MM.1S (cell line): ENCODE results near the gene CARMIL1.
"Not testable (repeated sequence)": the region's sequence is repeated elsewhere in the genome, so short reads cannot be mapped to it uniquely, and the experiment has no call there.

Experiments
- DNase-seq: peaks from one replicate; pipeline ENCODE4 v3.0.0-alpha.2; 2015
- H2AFZ ChIP-seq: fragments of 300-600 bp; sonication (generic); 2 replicates; pipeline ENCODE4 v1.6.0; 2016; ENCODE audit warnings: antibody characterized with exemption, low read length
- H3F3A ChIP-seq: fragments of 300-600 bp; sonication (generic); 2 replicates; pipeline ENCODE4 v1.6.1; 2016; ENCODE audit warnings: mild to moderate bottlenecking, antibody characterized with exemption, low read length, moderate library complexity, mixed read lengths; ENCODE audit not compliant: insufficient read depth
- H3K27ac ChIP-seq: fragments of 300-600 bp; sonication (generic); 2 replicates; pipeline ENCODE4 v1.5.1; 2016; ENCODE audit warnings: mild to moderate bottlenecking, low read length
- H3K27me3 ChIP-seq: fragments of 300-600 bp; sonication (generic); replicated peaks from 2 replicates; pipeline ENCODE4 v1.6.0; 2016; ENCODE audit warnings: low read length; ENCODE audit not compliant: insufficient read depth
- H3K36me3 ChIP-seq: fragments of 300-600 bp; sonication (generic); replicated peaks from 2 replicates; pipeline ENCODE4 v1.6.1; 2016; ENCODE audit warnings: mild to moderate bottlenecking, low read length, mixed read lengths; ENCODE audit not compliant: insufficient read depth
- H3K4me1 ChIP-seq: fragments of 300-600 bp; sonication (generic); 2 replicates; pipeline ENCODE4 v1.6.1; 2016; ENCODE audit warnings: low read length, mixed read lengths
- H3K4me2 ChIP-seq: fragments of 300-600 bp; sonication (generic); 2 replicates; pipeline ENCODE4 v1.6.0; 2016; ENCODE audit warnings: low read depth, low read length
- H3K4me3 ChIP-seq: fragments of 300-600 bp; sonication (generic); 2 replicates; pipeline ENCODE4 v1.5.1; 2016; ENCODE audit warnings: low read length, mixed read lengths
- H3K79me2 ChIP-seq: fragments of 300-600 bp; sonication (generic); 2 replicates; pipeline ENCODE4 v1.6.1; 2016; ENCODE audit warnings: mixed run types, low read length, mixed read lengths
- H3K9ac ChIP-seq: fragments of 300-600 bp; sonication (generic); 2 replicates; pipeline ENCODE4 v1.6.1; 2016; ENCODE audit warnings: low read length, mixed read lengths
- H3K9me2 ChIP-seq: fragments of 300-600 bp; sonication (generic); replicated peaks from 2 replicates; pipeline ENCODE4 v1.6.1; 2016; ENCODE audit warnings: mild to moderate bottlenecking, low read length, mixed read lengths; ENCODE audit not compliant: insufficient read depth
- H3K9me3 ChIP-seq: fragments of 300-600 bp; sonication (generic); replicated peaks from 2 replicates; pipeline ENCODE4 v1.6.1; 2016; ENCODE audit warnings: mild to moderate bottlenecking, low read length, mixed read lengths; ENCODE audit not compliant: insufficient read depth
- H4K20me1 ChIP-seq: fragments of 300-600 bp; sonication (generic); 2 replicates; pipeline ENCODE4 v1.6.1; 2016; ENCODE audit warnings: mild to moderate bottlenecking, low read length, moderate library complexity, mixed read lengths; ENCODE audit not compliant: insufficient read depth
- EZH2 ChIP-seq: fragments of 300-600 bp; sonication (generic); optimal IDR thresholded peaks from 2 replicates; pipeline ENCODE3; 2017; ENCODE audit warnings: low read depth, mild to moderate bottlenecking, antibody characterized with exemption, low read length, mixed read lengths
- EZH2phosphoT487 ChIP-seq: fragments of 300-600 bp; sonication (generic); IDR thresholded peaks from 2 replicates; pipeline ENCODE4 v1.6.1; 2018; ENCODE audit warnings: antibody characterized with exemption, low read length
- TF ChIP-seq, protein P1 (sequence below): fragments of 300-600 bp; sonication (generic); IDR thresholded peaks from 2 replicates; pipeline ENCODE4 v1.5.1; 2016; ENCODE audit warnings: antibody characterized with exemption, low read length, mixed read lengths

Gene CARMIL1

DNA sequence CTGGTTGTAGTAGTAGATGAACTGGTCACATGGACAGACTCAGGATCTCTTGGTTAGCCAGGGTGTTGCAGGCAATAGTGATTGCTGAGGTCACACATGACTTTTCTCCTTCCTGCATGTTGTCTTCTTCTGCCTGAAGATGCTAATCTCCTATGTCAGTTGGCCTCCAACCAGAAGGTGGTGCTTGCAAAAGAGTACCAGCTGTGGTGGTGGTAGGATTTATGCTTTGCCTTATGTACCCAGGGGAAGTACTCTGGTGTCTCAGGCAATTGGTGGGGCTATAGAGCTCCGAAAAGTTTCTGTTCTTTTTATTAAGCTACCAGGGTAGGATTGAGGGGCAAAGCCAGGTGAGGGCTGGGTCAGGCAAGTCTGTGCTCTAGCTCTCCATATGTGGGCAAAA lies 98.5 kb downstream of the CARMIL1 start:
- Histone ChIP-seq H2AFZ (no peak overlapping the region), H3K4me1 (peaks cover 44% of the 10 kb centered on the region), H3K27me3 (no peaks in the 10 kb centered on the region), H3K27ac (peak overlapping the region; percentile 64; the same call in 1 of the 2 replicates), H3K9me3 (no peaks in the 10 kb centered on the region), H3K36me3 (no peaks in the 10 kb centered on the region), H4K20me1 (no peaks in the 10 kb centered on the region), H3F3A (peaks cover 8% of the 10 kb centered on the region; the same call in 1 of the 2 replicates), H3K9me2 (no peaks in the 10 kb centered on the region), H3K9ac (peak overlapping the region; percentile 39; the same call in 1 of the 2 replicates), H3K4me3 (no peak overlapping the region), H3K79me2 (peaks cover 100% of the 10 kb centered on the region), H3K4me2 (peak overlapping the region; percentile 38; the same call in 1 of the 2 replicates)
- DNase-seq, result peak; percentile 49
- TF ChIP-seq, protein P1, sequence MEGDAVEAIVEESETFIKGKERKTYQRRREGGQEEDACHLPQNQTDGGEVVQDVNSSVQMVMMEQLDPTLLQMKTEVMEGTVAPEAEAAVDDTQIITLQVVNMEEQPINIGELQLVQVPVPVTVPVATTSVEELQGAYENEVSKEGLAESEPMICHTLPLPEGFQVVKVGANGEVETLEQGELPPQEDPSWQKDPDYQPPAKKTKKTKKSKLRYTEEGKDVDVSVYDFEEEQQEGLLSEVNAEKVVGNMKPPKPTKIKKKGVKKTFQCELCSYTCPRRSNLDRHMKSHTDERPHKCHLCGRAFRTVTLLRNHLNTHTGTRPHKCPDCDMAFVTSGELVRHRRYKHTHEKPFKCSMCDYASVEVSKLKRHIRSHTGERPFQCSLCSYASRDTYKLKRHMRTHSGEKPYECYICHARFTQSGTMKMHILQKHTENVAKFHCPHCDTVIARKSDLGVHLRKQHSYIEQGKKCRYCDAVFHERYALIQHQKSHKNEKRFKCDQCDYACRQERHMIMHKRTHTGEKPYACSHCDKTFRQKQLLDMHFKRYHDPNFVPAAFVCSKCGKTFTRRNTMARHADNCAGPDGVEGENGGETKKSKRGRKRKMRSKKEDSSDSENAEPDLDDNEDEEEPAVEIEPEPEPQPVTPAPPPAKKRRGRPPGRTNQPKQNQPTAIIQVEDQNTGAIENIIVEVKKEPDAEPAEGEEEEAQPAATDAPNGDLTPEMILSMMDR, result peak; percentile 44
- TF ChIP-seq EZH2phosphoT487, result no peak

DNA sequence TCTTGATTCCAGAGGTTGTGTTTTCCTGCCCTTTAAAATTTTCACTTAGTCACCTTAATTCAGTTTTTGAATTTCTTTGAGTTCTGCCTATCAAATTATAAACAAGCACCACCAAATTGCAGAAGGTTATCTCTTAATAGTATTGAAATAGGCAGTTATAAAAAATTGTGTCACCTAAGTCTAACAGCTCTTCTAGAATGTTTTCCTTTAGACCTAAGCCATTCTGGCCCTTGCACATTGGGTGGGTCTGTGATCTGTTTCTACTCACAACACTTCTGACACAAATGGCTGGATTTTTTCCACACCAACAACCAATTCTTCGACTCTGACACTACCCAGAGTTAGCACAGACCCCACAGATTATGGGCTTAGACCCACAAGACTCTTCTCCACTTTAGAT lies 101.9 kb downstream of the CARMIL1 start:
- Histone ChIP-seq H3K79me2 (peaks cover 98% of the 10 kb centered on the region), H2AFZ (no peak overlapping the region), H4K20me1 (no peaks in the 10 kb centered on the region), H3K27ac (no peak overlapping the region), H3K9me2 (no peaks in the 10 kb centered on the region), H3K4me3 (no peak overlapping the region), H3K9me3 (no peaks in the 10 kb centered on the region), H3K9ac (no peak overlapping the region), H3K4me1 (peaks cover 59% of the 10 kb centered on the region), H3K4me2 (no peak overlapping the region), H3K27me3 (no peaks in the 10 kb centered on the region), H3F3A (peaks cover 19% of the 10 kb centered on the region), H3K36me3 (no peaks in the 10 kb centered on the region)
- DNase-seq, result no peak
- TF ChIP-seq, protein P1, result no peak
- TF ChIP-seq EZH2 (no peak), EZH2phosphoT487 (no peak)

DNA sequence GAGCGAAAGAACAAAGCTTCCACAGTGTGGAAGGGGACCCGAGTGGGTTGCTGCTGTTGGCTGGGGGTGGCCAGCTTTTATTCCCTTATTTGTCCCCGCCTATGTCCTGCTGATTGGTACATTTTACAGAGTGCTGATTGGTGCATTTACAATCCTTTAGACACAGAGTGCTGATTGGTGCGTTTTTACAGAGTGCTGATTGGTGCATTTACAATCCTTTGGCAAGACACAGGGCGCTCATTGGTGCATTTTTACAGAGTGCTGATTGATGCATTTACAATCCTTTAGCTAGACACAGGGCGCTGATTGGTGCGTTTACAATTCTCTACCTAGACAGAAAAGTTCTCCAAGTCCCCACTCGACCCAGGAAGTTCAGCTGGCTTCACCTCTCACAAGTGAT lies 103.3 kb downstream of the CARMIL1 start:
- not testable (repeated sequence) for H4K20me1 ChIP-seq, H3K4me3 ChIP-seq, H3K9me2 ChIP-seq, H3K9me3 ChIP-seq, H2AFZ ChIP-seq, H3K9ac ChIP-seq, H3K27me3 ChIP-seq, H3K36me3 ChIP-seq, DNase-seq, H3K27ac ChIP-seq, H3K4me2 ChIP-seq
- H3K79me2 ChIP-seq, result peaks cover 97% of the 10 kb centered on the region
- peaks cover 59% of the 10 kb centered on the region for H3K4me1 ChIP-seq
- peaks cover 31% of the 10 kb centered on the region for H3F3A ChIP-seq

DNA sequence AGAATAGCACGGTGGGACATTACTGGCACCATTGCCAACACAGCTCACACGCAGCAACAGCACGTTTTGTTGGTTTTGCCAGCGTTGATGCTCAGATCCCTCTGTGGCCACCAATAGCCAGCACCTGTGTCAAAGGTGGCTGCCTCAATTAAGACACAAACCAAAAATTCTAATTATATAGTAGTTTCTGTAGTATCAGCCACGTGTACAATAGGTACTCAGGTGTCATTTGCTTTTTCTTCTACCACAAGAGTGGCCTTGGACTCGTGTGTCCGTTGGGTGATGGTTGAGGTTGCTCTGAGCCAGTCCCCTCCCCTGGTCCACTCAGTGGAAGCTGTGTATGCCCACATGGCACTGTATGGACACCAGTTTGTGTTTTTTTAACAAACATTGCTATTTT lies 105.1 kb downstream of the CARMIL1 start:
- peaks cover 48% of the 10 kb centered on the region for H3F3A ChIP-seq

More for the DNA sequence above, 105.1 kb downstream of the CARMIL1 start:
- no peaks in the 10 kb centered on the region for H3K27me3 ChIP-seq
- peaks cover 64% of the 10 kb centered on the region for H3K4me1 ChIP-seq
- no peak overlapping the region for H3K4me3 ChIP-seq
- peak overlapping the region; percentile 22; the same call in 1 of the 2 replicates for H3K4me2 ChIP-seq
- TF ChIP-seq, protein P1, result no peak
- no peak for TF ChIP-seq EZH2phosphoT487
- no peak for TF ChIP-seq EZH2
- H3K9ac ChIP-seq, result peak overlapping the region; percentile 34
- H3K36me3 ChIP-seq, result no peaks in the 10 kb centered on the region
- H3K79me2 ChIP-seq, result peaks cover 89% of the 10 kb centered on the region
- H3K27ac ChIP-seq, result peak overlapping the region; percentile 89
- no peaks in the 10 kb centered on the region for H3K9me2 ChIP-seq
- H3K9me3 ChIP-seq, result no peaks in the 10 kb centered on the region
- DNase-seq, result peak; percentile 83
- H4K20me1 ChIP-seq, result no peaks in the 10 kb centered on the region
- no peak overlapping the region for H2AFZ ChIP-seq
